GM18867 (cell line): ENCODE measurements around the gene DMBT1.
A peak's percentile ranks its signal among the peaks of the same experiment; 100 is the strongest.

ENCODE experiments used
- ATAC-seq: cut with Tn5 transposase; IDR thresholded peaks from one replicate; pipeline ENCODE4 v1.9.1; 2021; ENCODE audit warnings: mild to moderate bottlenecking, moderate library complexity; ENCODE audit not compliant: unreplicated experiment

Gene DMBT1

GRCh38 chr10:122548407-122549085 is 12.0 kb upstream of the DMBT1 start:
- no peak for ATAC-seq

- no peak for ATAC-seq
Observed at GRCh38 chr10:122549636-122550035, 10.9 kb upstream of the DMBT1 start.

GRCh38 chr10:122550427-122550826 is 10.1 kb upstream of the DMBT1 start:
- ATAC-seq: no peak

GRCh38 chr10:122550983-122551382 is 9.6 kb upstream of the DMBT1 start:
- no peak for ATAC-seq

GRCh38 chr10:122551450-122551849 is 9.1 kb upstream of the DMBT1 start:
- ATAC-seq: peak; percentile 38

GRCh38 chr10:122553341-122553740 is 7.2 kb upstream of the DMBT1 start:
- ATAC-seq: no peak

GRCh38 chr10:122554131-122555036 is 6.2 kb upstream of the DMBT1 start:
- no peak for ATAC-seq

GRCh38 chr10:122555442-122555841 is 5.1 kb upstream of the DMBT1 start:
- ATAC-seq: no peak

- ATAC-seq: no peak
Observed at GRCh38 chr10:122557516-122557915, 3.0 kb upstream of the DMBT1 start.

GRCh38 chr10:122558452-122558851 is 2.1 kb upstream of the DMBT1 start:
- no peak for ATAC-seq

- ATAC-seq: no peak
Observed at GRCh38 chr10:122559228-122559627, 1.3 kb upstream of the DMBT1 start.

- ATAC-seq: no peak
Observed at GRCh38 chr10:122561212-122561611, 658 bp downstream of the DMBT1 start.

- no peak for ATAC-seq
Observed at GRCh38 chr10:122561792-122562191, 1.2 kb downstream of the DMBT1 start.

- ATAC-seq: no peak
Observed at GRCh38 chr10:122564980-122565379, 4.4 kb downstream of the DMBT1 start.

GRCh38 chr10:122565766-122566206 is 5.2 kb downstream of the DMBT1 start:
- no peak for ATAC-seq

- no peak for ATAC-seq
Observed at GRCh38 chr10:122566632-122567031, 6.1 kb downstream of the DMBT1 start.

GRCh38 chr10:122567056-122567660 is 6.6 kb downstream of the DMBT1 start:
- ATAC-seq: peak; percentile 65

- no peak for ATAC-seq
Observed at GRCh38 chr10:122568551-122568950, 8.0 kb downstream of the DMBT1 start.

- no peak for ATAC-seq
Observed at GRCh38 chr10:122570920-122571319, 10.4 kb downstream of the DMBT1 start.

- no peak for ATAC-seq
Observed at GRCh38 chr10:122571892-122572291, 11.3 kb downstream of the DMBT1 start.

GRCh38 chr10:122575776-122576175 is 15.2 kb downstream of the DMBT1 start:
- no peak for ATAC-seq

- ATAC-seq: no peak
Observed at GRCh38 chr10:122576291-122576690, 15.7 kb downstream of the DMBT1 start.
